Testis (tissue), 2 donors: ENCODE results near the gene C2orf68.

Experiments used
- CTCF ChIP-seq, 3 experiments: fragments of 450-650 bp in 2 of 3; fragments of 200-600 bp in 1 of 3; sonication (generic) in 1 of 3; IDR thresholded peaks; one replicate each; pipeline ENCODE4 v1.5.1; 2016 to 2019; ENCODE audit warnings: antibody characterized with exemption in 3 of 3, mild to moderate bottlenecking in 2 of 3, moderate library complexity in 1 of 3
- POLR2A ChIP-seq: fragments of 450-650 bp; IDR thresholded peaks from one replicate; pipeline ENCODE4 v1.6.1; 2017; ENCODE audit warnings: antibody characterized with exemption, mild to moderate bottlenecking, moderate library complexity

GRCh38 chr2:85652056-85652455 lies 40.2 kb upstream of the C2orf68 start:
- TF ChIP-seq POLR2A (no peak), CTCF (IDR thresholded peaks at IDR 0.05) (no peak)
